NB4 (cell line): ENCODE results near the gene MYMK.

ENCODE experiments used
- DNase-seq: peaks from one replicate; pipeline ENCODE4 v3.0.0; 2010; ENCODE audit warnings: low read depth
- H3K4me3 ChIP-seq: one replicate; pipeline ENCODE4 v1.5.1; 2011; ENCODE audit warnings: mild to moderate bottlenecking, low read depth, low read length, moderate library complexity
- MYC ChIP-seq: IDR thresholded peaks from 2 replicates; pipeline ENCODE4 v1.6.1; 2011; ENCODE audit warnings: low read depth, low read length
- POLR2A ChIP-seq: IDR thresholded peaks from 2 replicates; pipeline ENCODE4 v1.6.1; 2011; ENCODE audit warnings: mild to moderate bottlenecking; ENCODE audit not compliant: insufficient read length; ENCODE audit errors: extremely low read depth
- TF ChIP-seq, protein P1 (sequence below): IDR thresholded peaks from 2 replicates; pipeline ENCODE4 v1.6.1; 2011; ENCODE audit warnings: low read depth, low read length
- TF ChIP-seq, protein P2 (sequence below): IDR thresholded peaks from one replicate; pipeline ENCODE4 v1.5.1; 2012; ENCODE audit warnings: low read depth, low read length

Gene MYMK

DNA sequence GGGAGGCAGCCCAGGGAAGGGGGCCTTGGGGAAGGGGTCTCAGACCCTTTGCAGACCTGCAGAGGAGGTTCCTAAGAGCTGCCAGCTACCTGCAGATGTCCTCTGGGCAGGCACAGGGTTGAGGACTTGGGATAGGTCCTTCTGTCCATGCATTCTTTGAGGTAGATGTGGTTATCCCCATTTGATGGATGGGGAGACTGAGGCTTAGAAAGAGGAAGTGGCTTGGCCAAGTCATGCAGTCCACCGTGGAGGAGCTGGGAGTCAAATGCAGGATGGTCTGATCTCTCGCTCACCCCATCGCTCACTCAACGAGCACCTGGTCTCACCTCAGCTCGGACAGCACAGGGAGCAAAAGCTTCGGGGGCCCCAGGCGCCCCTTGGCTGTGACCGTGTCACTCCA lies 30.0 kb upstream of the MYMK start:
- TF ChIP-seq, protein P1, sequence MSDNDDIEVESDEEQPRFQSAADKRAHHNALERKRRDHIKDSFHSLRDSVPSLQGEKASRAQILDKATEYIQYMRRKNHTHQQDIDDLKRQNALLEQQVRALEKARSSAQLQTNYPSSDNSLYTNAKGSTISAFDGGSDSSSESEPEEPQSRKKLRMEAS: no peak
- TF ChIP-seq, protein P2, sequence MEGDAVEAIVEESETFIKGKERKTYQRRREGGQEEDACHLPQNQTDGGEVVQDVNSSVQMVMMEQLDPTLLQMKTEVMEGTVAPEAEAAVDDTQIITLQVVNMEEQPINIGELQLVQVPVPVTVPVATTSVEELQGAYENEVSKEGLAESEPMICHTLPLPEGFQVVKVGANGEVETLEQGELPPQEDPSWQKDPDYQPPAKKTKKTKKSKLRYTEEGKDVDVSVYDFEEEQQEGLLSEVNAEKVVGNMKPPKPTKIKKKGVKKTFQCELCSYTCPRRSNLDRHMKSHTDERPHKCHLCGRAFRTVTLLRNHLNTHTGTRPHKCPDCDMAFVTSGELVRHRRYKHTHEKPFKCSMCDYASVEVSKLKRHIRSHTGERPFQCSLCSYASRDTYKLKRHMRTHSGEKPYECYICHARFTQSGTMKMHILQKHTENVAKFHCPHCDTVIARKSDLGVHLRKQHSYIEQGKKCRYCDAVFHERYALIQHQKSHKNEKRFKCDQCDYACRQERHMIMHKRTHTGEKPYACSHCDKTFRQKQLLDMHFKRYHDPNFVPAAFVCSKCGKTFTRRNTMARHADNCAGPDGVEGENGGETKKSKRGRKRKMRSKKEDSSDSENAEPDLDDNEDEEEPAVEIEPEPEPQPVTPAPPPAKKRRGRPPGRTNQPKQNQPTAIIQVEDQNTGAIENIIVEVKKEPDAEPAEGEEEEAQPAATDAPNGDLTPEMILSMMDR: no peak
- TF ChIP-seq MYC: no peak
- no peak for TF ChIP-seq POLR2A
- H3K4me3 ChIP-seq: no peak overlapping the region
- no peak for DNase-seq

DNA sequence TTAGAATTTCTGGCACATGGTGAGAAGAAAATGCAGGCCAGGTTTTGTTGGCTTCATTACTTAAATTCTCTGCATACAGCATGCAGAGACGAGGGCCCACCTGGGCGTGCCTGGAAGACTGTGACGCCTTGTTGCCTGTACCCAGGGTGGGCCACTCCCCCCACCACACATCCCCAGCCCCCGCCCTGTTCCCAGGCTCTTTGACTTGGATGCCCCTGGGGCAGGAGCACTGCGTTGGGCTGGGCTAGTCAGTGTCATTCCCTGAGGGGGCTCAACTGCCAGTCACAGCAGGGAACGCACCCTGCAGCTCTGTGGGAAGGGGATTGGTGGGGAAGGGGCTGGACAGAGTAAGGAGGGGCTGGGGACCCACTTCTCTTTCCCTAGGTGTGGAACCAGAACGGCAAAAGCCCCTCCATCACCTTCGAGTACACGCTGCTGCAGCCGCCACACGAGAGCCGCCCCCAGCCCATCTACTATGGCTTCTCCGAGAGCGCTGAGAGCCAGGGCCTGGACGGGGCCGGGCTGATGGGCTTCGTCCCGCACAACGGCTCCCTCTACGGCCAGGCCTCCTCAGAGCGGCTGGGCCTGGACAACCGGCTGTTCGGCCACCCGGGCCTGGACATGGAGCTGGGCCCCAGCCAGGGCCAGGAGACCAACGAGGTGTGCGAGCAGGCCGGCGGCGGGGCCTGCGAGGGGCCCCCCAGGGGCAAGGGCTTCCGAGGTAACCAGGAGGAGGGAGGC lies 29.4 kb upstream of the MYMK start:
- no peak for TF ChIP-seq MYC
- TF ChIP-seq, protein P1: no peak
- TF ChIP-seq, protein P2: no peak
- TF ChIP-seq POLR2A: no peak
- H3K4me3 ChIP-seq: no peak overlapping the region
- DNase-seq: no peak

DNA sequence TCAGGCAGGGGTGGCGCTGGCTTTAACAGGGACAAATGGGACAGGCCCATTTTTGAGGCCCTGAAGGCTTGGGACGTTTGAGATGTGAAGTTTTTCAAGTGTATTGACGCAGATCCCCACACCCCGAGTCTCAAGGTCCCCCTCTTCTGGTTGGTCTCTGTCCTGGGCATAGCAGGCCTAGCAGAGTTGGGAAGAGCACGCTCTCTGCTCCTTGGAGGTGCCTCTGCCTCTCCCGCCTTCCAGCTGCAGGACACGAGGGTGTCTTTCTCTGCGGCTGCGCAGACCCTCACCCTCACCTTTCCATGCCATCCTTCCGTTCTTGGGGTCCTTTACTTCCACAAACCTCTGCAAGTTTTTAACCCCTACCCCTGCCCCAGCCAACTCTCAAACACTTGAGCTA lies 28.4 kb upstream of the MYMK start:
- no peak for DNase-seq
- TF ChIP-seq MYC (no peak), POLR2A (no peak)
- TF ChIP-seq, protein P1: no peak
- TF ChIP-seq, protein P2: no peak
- no peak overlapping the region for H3K4me3 ChIP-seq

DNA sequence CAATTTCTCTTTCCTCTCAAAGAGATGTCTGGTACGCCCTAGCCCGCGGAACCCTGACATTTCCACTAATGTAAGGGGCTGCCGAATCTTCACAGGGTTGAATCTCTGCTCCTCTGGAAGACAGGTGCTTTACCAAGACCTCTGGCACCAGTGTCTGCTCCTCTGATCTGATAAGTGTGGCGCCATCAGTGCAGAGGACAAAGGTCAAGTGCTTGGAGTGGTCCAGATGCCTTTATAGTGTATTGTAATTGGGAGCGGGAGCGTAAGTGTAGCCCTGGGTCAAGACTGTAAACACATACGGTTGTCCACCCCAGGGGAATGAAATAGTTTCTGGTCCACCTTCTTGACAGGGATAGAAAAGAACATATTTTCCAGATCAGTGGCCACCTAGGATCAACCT lies 27.5 kb upstream of the MYMK start:
- TF ChIP-seq MYC (no peak), POLR2A (no peak)
- TF ChIP-seq, protein P1: no peak
- TF ChIP-seq, protein P2: no peak
- DNase-seq: no peak

DNA sequence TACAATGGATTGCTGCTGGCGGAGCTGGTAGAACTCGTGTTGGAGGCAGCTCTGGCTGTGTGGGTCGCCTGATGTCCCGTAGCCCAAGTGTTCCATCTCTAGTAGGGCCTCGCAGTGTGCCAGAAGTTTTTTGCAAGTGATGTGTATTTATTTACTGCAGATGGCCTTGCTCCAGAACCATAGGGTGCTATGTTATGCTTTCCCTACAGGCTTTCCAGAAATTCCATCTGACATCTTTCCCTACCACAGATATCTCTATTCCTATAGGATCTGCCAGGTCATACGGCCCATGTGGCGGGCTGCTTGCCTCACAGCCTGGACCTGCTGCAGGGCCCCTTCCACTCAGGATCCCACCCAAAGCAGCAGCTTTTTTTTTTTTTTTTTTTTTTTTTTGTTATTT lies 26.7 kb upstream of the MYMK start:
- TF ChIP-seq, protein P2: no peak
- TF ChIP-seq POLR2A (no peak), MYC (no peak)
- TF ChIP-seq, protein P1: no peak
- DNase-seq: no peak
- H3K4me3 ChIP-seq: no peak overlapping the region

More for the DNA sequence above, 27.5 kb upstream of the MYMK start:
- no peak overlapping the region for H3K4me3 ChIP-seq
